Endothelial cell of umbilical vein (primary cell): Measurements from ENCODE around the gene SLC41A3. TPM values are rescaled to one million over a fixed set of nuclear protein-coding genes. Genes with fewer than 3 reads are reported as not detected.

Experiments
- BruUV-seq: library from RNA; stranded (reverse); fragments of 400-500 nt; replicated peaks from 2 replicates; lab custom pipeline; 2021; lab: Mats Ljungman, UMichigan
- CTCF ChIA-PET: fragments of 300-600, 350-600 bp; sonication (Branson Sonifier 250); formaldehyde crosslinking; loops from one replicate; lab custom pipeline; 2021; ENCODE audit warnings: antibody characterized with exemption, inconsistent platforms; lab: Charles Lee
- POLR2A ChIA-PET: fragments of 300-600, 350-600 bp; sonication (Branson Sonifier 250); formaldehyde crosslinking; loops from one replicate; lab custom pipeline; 2021; ENCODE audit warnings: antibody characterized with exemption, inconsistent platforms; lab: Charles Lee
- DNase-seq: peaks from one replicate; pipeline ENCODE4 v3.0.0-alpha.2; 2011; ENCODE audit warnings: low read depth, low spot score
- FAIRE-seq: peaks from 2 replicates; lab custom pipeline; 2011; peaks lifted over from hg19 to GRCh38; lab: Jason Lieb, UNC
- H2AFZ ChIP-seq: 2 replicates; pipeline ENCODE4 v1.6.0; 2012; ENCODE audit warnings: low read depth, low read length, control low read depth, inconsistent platforms
- H3K27ac ChIP-seq: 2 replicates; pipeline ENCODE4 v1.5.1; 2011; ENCODE audit warnings: low read depth, mild to moderate bottlenecking, control low read depth, low read length, moderate library complexity; ENCODE audit not compliant: insufficient read depth
- H3K27me3 ChIP-seq, 2 experiments: 2 replicates each; pipeline versions ENCODE4 v1.6.0 to v1.6.1; 2011; ENCODE audit warnings: low read length in 2 of 2, mixed read lengths in 1 of 2; ENCODE audit not compliant: control insufficient read depth in 2 of 2, insufficient read depth in 2 of 2
- H3K36me3 ChIP-seq, 2 experiments: 2 replicates in 1 of 2; 3 replicates in 1 of 2; pipeline ENCODE4 v1.5.1; 2011; ENCODE audit warnings: low read length in 2 of 2, mild to moderate bottlenecking in 1 of 2, moderate library complexity in 1 of 2; ENCODE audit not compliant: control insufficient read depth in 2 of 2, insufficient read depth in 2 of 2; ENCODE audit errors: extremely low read depth in 1 of 2
- H3K4me1 ChIP-seq: 3 replicates; pipeline ENCODE4 v1.5.1; 2011; ENCODE audit warnings: mild to moderate bottlenecking, low read length; ENCODE audit not compliant: control insufficient read depth, insufficient read depth; ENCODE audit errors: extremely low read depth
- H3K4me2 ChIP-seq: 2 replicates; pipeline ENCODE4 v1.6.1; 2011; ENCODE audit warnings: low read length, control low read depth, mixed read lengths; ENCODE audit not compliant: insufficient read depth
- H3K4me3 ChIP-seq, 3 experiments: fragments of 200-600 bp in 1 of 3; sonication (generic), shearing (Covaris generic) in 1 of 3; replicated peaks in 1 of 3; 2 replicates each; pipeline ENCODE4 v1.5.1; 2011 to 2016; ENCODE audit warnings: control low read depth in 3 of 3, low read length in 3 of 3, mild to moderate bottlenecking in 2 of 3, inconsistent platforms in 1 of 3, low read depth in 1 of 3, moderate library complexity in 1 of 3; ENCODE audit not compliant: insufficient read depth in 1 of 3
- H3K79me2 ChIP-seq: 2 replicates; pipeline ENCODE4 v1.6.0; 2012; ENCODE audit warnings: low read length, inconsistent platforms; ENCODE audit not compliant: control insufficient read depth, insufficient read depth
- H3K9ac ChIP-seq: replicated peaks from 2 replicates; pipeline ENCODE3; 2011; ENCODE audit warnings: low read length, control low read depth; ENCODE audit not compliant: insufficient read depth; ENCODE audit errors: extremely low read depth
- H3K9me1 ChIP-seq: replicated peaks from 3 replicates; pipeline ENCODE4 v1.6.0; 2011; ENCODE audit warnings: mild to moderate bottlenecking, low read length; ENCODE audit not compliant: control insufficient read depth, insufficient read depth; ENCODE audit errors: extremely low read depth
- H3K9me3 ChIP-seq: replicated peaks from 2 replicates; pipeline ENCODE4 v1.5.1; 2012; ENCODE audit warnings: low read length, inconsistent platforms; ENCODE audit not compliant: control insufficient read depth, insufficient read depth
- H4K20me1 ChIP-seq: replicated peaks from 2 replicates; pipeline ENCODE3; 2011; ENCODE audit warnings: mild to moderate bottlenecking, low read length; ENCODE audit not compliant: control insufficient read depth, insufficient read depth; ENCODE audit errors: extremely low read depth
- EZH2 ChIP-seq: IDR thresholded peaks from 2 replicates; pipeline ENCODE4 v1.6.1; 2012; ENCODE audit warnings: borderline replicate concordance, low read depth, mild to moderate bottlenecking, moderate library complexity, low read length, inconsistent platforms; ENCODE audit not compliant: severe bottlenecking
- FOS ChIP-seq: IDR thresholded peaks from 2 replicates; pipeline ENCODE4 v1.6.1; 2011; ENCODE audit warnings: mild to moderate bottlenecking, low read length, moderate library complexity, borderline replicate concordance; ENCODE audit not compliant: insufficient read depth
- GATA2 ChIP-seq: IDR thresholded peaks from 2 replicates; pipeline ENCODE4 v1.7.0; 2011; ENCODE audit warnings: low read depth, mild to moderate bottlenecking, moderate library complexity, mixed read lengths, low read length; ENCODE audit not compliant: insufficient read length, insufficient read depth
- JUN ChIP-seq: IDR thresholded peaks from 2 replicates; pipeline ENCODE4 v1.6.1; 2011; ENCODE audit warnings: borderline replicate concordance, low read depth; ENCODE audit not compliant: insufficient read length, insufficient read depth
- MYC ChIP-seq: IDR thresholded peaks from one replicate; pipeline ENCODE4 v1.6.1; 2011; ENCODE audit warnings: mild to moderate bottlenecking, low read depth, low read length
- POLR2A ChIP-seq: IDR thresholded peaks from 2 replicates; pipeline ENCODE4 v1.6.1; 2012; ENCODE audit warnings: low read depth, mild to moderate bottlenecking, control low read depth, low read length
- POLR2AphosphoS5 ChIP-seq: IDR thresholded peaks from 2 replicates; pipeline ENCODE4 v1.6.1; 2012; ENCODE audit warnings: low read depth, mild to moderate bottlenecking, control low read depth, low read length, moderate library complexity; ENCODE audit not compliant: insufficient read depth
- dilution Hi-C: fragments of 300-500 bp; cut with MboI; formaldehyde crosslinking; loops from one replicate; pipeline ENCODE4 v1.15.0; 2019; ENCODE audit warnings: low sequenced_read_pairs; ENCODE audit not compliant: extremely low pct_ligation_motif_present
- intact Hi-C: fragments of 100-400 bp; cut with micrococcal nuclease; formaldehyde crosslinking; loops from one replicate; pipeline ENCODE4 v1.10.0; 2022
- polyA plus RNA-seq, 4 experiments: library from polyadenylated mRNA; depleted of rRNA in 3 of 4; stranded (reverse) in 3 of 4; unstranded in 1 of 4; fragments of >200 nt; gene quantifications; 2 replicates each; pipeline versions ENCODE4 v1.2.1 to v1.2.3, GENCODE V29; 2011 to 2012; ENCODE audit warnings: missing spikeins in 1 of 4
- total RNA-seq: library from RNA; stranded (reverse); gene quantifications from 2 replicates; pipeline ENCODE4 v1.2.3, GENCODE V29; 2021
- TF ChIP-seq, protein P1 (sequence below), 2 donors: IDR thresholded peaks; 1 replicate in 1 of 2; 2 replicates in 1 of 2; pipeline ENCODE4 v1.5.1; 2011; ENCODE audit warnings: low read length in 2 of 2, mild to moderate bottlenecking in 2 of 2, moderate library complexity in 2 of 2, control low read depth in 1 of 2, inconsistent platforms in 1 of 2, low read depth in 1 of 2; ENCODE audit not compliant: insufficient read depth in 1 of 2; ENCODE audit errors: extremely low read depth in 1 of 2
- TF ChIP-seq, protein P2 (sequence below): IDR thresholded peaks from 2 replicates; pipeline ENCODE4 v1.6.1; 2011; ENCODE audit not compliant: insufficient read depth, insufficient read length

The SLC41A3 gene
- total and polyA plus RNA-seq, 2 donors (not counting 3 experiments of a cell fraction or from before 2014, with no cell fraction given): 52.5 to 118 TPM

DNA sequence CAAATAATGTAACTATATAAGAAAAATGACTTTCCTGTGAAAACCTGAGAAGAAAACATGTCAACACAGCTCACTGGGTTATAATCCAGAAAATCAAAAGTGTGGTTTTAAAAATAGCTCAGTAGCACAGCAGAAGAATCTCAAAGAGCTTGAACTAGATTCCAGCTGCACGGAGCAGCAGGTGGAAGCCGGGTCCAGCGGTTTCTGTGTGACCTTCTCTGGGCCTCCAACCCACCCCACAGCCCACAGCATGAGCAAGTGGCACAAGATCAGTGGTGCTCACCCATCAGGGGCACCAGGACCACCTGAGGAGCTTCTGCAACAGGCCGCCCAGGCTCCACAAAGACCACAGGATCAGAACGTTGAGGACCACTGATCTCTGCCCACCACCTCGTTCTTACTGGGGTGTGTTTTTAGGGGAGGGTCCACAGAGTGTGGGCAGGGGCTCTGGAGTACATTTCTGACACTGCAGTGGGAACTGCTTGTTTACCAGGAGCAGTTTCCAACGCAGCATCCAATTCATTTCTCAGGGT, 23.2 kb downstream of the SLC41A3 start:
- no peaks in the 10 kb centered on the region for H3K27me3 ChIP-seq
- H3K4me1 ChIP-seq: no peaks in the 10 kb centered on the region
- H3K4me3 ChIP-seq: no peak overlapping the region
- no peak overlapping the region for H3K4me2 ChIP-seq
- DNase-seq: no peak
- TF ChIP-seq, protein P1, sequence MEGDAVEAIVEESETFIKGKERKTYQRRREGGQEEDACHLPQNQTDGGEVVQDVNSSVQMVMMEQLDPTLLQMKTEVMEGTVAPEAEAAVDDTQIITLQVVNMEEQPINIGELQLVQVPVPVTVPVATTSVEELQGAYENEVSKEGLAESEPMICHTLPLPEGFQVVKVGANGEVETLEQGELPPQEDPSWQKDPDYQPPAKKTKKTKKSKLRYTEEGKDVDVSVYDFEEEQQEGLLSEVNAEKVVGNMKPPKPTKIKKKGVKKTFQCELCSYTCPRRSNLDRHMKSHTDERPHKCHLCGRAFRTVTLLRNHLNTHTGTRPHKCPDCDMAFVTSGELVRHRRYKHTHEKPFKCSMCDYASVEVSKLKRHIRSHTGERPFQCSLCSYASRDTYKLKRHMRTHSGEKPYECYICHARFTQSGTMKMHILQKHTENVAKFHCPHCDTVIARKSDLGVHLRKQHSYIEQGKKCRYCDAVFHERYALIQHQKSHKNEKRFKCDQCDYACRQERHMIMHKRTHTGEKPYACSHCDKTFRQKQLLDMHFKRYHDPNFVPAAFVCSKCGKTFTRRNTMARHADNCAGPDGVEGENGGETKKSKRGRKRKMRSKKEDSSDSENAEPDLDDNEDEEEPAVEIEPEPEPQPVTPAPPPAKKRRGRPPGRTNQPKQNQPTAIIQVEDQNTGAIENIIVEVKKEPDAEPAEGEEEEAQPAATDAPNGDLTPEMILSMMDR (IDR thresholded peaks at IDR 0.05; ENCODE audit: extremely low read depth in 1 of 2, insufficient read depth in 1 of 2, low read depth in 1 of 2, low read length in 2 of 2): no peak
- no peak for TF ChIP-seq POLR2A
- no peak for TF ChIP-seq MYC
- TF ChIP-seq, protein P2, sequence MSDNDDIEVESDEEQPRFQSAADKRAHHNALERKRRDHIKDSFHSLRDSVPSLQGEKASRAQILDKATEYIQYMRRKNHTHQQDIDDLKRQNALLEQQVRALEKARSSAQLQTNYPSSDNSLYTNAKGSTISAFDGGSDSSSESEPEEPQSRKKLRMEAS: no peak
- no peak for TF ChIP-seq FOS
- TF ChIP-seq GATA2: no peak
- no peak for TF ChIP-seq JUN
- TF ChIP-seq EZH2: no peak
- TF ChIP-seq POLR2AphosphoS5: no peak
- no peak overlapping the region for H3K27ac ChIP-seq
- intact Hi-C loops (no loop called here), dilution Hi-C loops (no loop called here)
- H2AFZ ChIP-seq: no peak overlapping the region
- FAIRE-seq: no peak
- no peaks in the 10 kb centered on the region for H3K9me3 ChIP-seq
- CTCF ChIA-PET: no interaction called here
- H3K9ac ChIP-seq: no peak overlapping the region
- no peaks in the 10 kb centered on the region for H4K20me1 ChIP-seq
- no peaks in the 10 kb centered on the region for H3K79me2 ChIP-seq
- no peaks in the 10 kb centered on the region for H3K36me3 ChIP-seq
- no TSS peak for BruUV-seq
- no peaks in the 10 kb centered on the region for H3K9me1 ChIP-seq
- POLR2A ChIA-PET: no interaction called here
